GM21381 (cell line): ENCODE measurements around the gene SRSF11.
"Not testable (repeated sequence)": the region's sequence is repeated elsewhere in the genome, so short reads cannot be mapped to it uniquely, and the experiment has no call there.

Source experiments
- ATAC-seq: cut with Tn5 transposase; IDR thresholded peaks from one replicate; pipeline ENCODE4 v1.9.1; 2021; ENCODE audit warnings: mild to moderate bottlenecking, moderate library complexity; ENCODE audit not compliant: unreplicated experiment

The SRSF11 gene

GRCh38 chr1:70221238-70222121 is at the start of gene SRSF11:
TSS of gene SRSF11 (plus strand) at chr1:70221380. CDS start at chr1:70221637, 257 bp downstream.
- peak; percentile 96 for ATAC-seq

- ATAC-seq = no peak
These were observed 49.7 kb upstream of the SRSF11 start for GRCh38 chr1:70171512-70171911.

- not testable (repeated sequence) for ATAC-seq
These were observed 36.0 kb upstream of the SRSF11 start for GRCh38 chr1:70185181-70185580.

GRCh38 chr1:70188522-70188921 is 32.7 kb upstream of the SRSF11 start:
- no peak for ATAC-seq

GRCh38 chr1:70190180-70190579 is 31.0 kb upstream of the SRSF11 start:
- ATAC-seq = no peak

- not testable (repeated sequence) for ATAC-seq
These were observed 28.7 kb upstream of the SRSF11 start for GRCh38 chr1:70192446-70192845.

GRCh38 chr1:70194601-70195000 is 26.6 kb upstream of the SRSF11 start:
- no peak for ATAC-seq

GRCh38 chr1:70195342-70195741 is 25.8 kb upstream of the SRSF11 start:
- ATAC-seq = peak; percentile 91

- no peak for ATAC-seq
These were observed 24.8 kb upstream of the SRSF11 start for GRCh38 chr1:70196333-70196732.

- ATAC-seq = no peak
These were observed 21.1 kb upstream of the SRSF11 start for GRCh38 chr1:70200065-70200464.

- ATAC-seq = no peak
These were observed 18.9 kb upstream of the SRSF11 start for GRCh38 chr1:70202173-70202758.

- no peak for ATAC-seq
These were observed 17.0 kb upstream of the SRSF11 start for GRCh38 chr1:70204139-70204538.

GRCh38 chr1:70204600-70204999 is 16.6 kb upstream of the SRSF11 start:
- ATAC-seq = no peak

GRCh38 chr1:70205071-70205433 is 16.1 kb upstream of the SRSF11 start:
- ATAC-seq = no peak

GRCh38 chr1:70205434-70206118 is 15.6 kb upstream of the SRSF11 start, which contains the start of gene LRRC40:
TSS of gene LRRC40 (minus strand) at chr1:70205579. CDS start at chr1:70205540, 39 bp downstream.
- peak; percentile 88 for ATAC-seq

GRCh38 chr1:70206833-70207232 is 14.3 kb upstream of the SRSF11 start:
- not testable (repeated sequence) for ATAC-seq

- ATAC-seq = no peak
These were observed 13.7 kb upstream of the SRSF11 start for GRCh38 chr1:70207492-70207891.

- no peak for ATAC-seq
These were observed 12.9 kb upstream of the SRSF11 start for GRCh38 chr1:70208292-70208691.

- no peak for ATAC-seq
These were observed 10.4 kb upstream of the SRSF11 start for GRCh38 chr1:70210820-70211219.

- no peak for ATAC-seq
These were observed 9.6 kb upstream of the SRSF11 start for GRCh38 chr1:70211541-70211940.

- ATAC-seq = no peak
These were observed 1.2 kb upstream of the SRSF11 start for GRCh38 chr1:70220015-70220414.
